ENCODE measurements around the gene UTS2B.

UTS2B gene

DNA sequence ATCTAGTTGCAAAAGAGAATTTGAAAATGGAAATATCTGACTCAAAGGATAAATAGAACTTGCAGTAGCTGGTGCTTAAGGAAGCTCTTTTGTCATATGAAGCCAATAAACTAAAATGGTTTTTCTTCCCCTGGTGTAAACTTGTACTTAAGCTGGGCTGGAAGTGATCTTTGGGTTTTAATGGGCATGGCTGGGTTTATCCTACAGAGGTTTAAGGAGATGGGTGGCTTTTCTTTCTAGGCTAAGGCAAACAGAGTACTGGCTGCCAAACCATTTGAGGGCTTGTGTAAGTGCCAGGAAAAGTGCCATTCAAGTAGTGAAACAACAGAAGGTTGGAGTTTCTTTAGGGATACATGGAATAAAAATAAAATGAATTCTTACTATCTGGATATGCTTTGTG, 12.1 kb upstream of the UTS2B start:
- Histone ChIP-seq H3K27me3 (ENCODE audit: insufficient read depth, low read depth, severe bottlenecking) (no peaks in the 10 kb centered on the region), H3K9me3 (ENCODE audit: severe bottlenecking) (no peaks in the 10 kb centered on the region), H3K27ac (no peak overlapping the region), H3K36me3 (no peaks in the 10 kb centered on the region), H3K4me3 (ENCODE audit: low read depth, low read length) (no peak overlapping the region)
- no peak for DNase-seq
- TF ChIP-seq, protein P1, sequence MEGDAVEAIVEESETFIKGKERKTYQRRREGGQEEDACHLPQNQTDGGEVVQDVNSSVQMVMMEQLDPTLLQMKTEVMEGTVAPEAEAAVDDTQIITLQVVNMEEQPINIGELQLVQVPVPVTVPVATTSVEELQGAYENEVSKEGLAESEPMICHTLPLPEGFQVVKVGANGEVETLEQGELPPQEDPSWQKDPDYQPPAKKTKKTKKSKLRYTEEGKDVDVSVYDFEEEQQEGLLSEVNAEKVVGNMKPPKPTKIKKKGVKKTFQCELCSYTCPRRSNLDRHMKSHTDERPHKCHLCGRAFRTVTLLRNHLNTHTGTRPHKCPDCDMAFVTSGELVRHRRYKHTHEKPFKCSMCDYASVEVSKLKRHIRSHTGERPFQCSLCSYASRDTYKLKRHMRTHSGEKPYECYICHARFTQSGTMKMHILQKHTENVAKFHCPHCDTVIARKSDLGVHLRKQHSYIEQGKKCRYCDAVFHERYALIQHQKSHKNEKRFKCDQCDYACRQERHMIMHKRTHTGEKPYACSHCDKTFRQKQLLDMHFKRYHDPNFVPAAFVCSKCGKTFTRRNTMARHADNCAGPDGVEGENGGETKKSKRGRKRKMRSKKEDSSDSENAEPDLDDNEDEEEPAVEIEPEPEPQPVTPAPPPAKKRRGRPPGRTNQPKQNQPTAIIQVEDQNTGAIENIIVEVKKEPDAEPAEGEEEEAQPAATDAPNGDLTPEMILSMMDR (IDR thresholded peaks at IDR 0.05; ENCODE audit: low read depth, low read length), result no peak

DNA sequence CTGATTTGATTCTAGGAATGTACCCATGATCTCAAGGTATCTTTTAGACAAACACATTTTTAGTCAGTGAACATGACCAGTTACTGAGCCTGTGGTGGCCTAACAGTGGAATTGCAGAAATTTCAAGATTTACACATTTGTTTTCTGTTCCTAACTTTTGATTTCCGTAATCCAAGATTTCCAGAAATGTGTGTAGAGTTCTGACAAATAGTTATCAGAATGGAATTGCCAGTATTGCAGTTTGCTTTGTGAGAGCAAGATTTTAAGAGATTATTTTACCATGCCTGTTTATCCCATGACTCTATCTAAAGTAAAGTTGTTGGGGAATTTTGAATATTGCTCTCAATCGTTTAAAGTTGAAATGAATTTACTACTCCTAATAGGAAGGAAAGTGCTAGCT, 11.7 kb upstream of the UTS2B start:
- no peak for DNase-seq
- H3K27me3 ChIP-seq (ENCODE audit: insufficient read depth, low read depth, severe bottlenecking), result no peaks in the 10 kb centered on the region
- H3K9me3 ChIP-seq (ENCODE audit: severe bottlenecking), result no peaks in the 10 kb centered on the region
- no peak overlapping the region for H3K27ac ChIP-seq
- no peaks in the 10 kb centered on the region for H3K36me3 ChIP-seq
- H3K4me3 ChIP-seq (ENCODE audit: low read depth, low read length), result no peak overlapping the region
- TF ChIP-seq, protein P1 (IDR thresholded peaks at IDR 0.05; ENCODE audit: low read depth, low read length), result no peak

DNA sequence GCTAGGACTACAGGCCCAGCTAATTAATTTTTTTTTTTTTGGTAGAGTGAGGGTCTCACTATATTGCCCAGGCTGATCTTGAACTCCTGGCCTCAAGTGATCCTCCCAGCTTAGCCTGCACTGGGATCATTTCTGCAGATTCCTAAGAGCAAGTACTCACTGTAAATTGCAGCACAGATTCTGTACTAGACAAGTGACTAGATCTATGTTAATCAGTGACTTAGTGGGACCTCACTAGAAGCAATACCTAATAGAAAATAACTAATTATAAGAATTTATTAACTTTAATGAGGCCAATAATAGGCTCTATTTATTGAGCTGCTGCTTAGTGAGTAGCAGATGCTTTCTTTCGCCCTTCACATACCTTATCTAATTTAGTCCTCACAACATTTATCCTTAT, 10.6 kb upstream of the UTS2B start:
- H3K36me3 ChIP-seq, result no peaks in the 10 kb centered on the region
- H3K27me3 ChIP-seq (ENCODE audit: insufficient read depth, low read depth, severe bottlenecking), result no peaks in the 10 kb centered on the region
- no peak overlapping the region for H3K27ac ChIP-seq
- TF ChIP-seq, protein P1 (IDR thresholded peaks at IDR 0.05; ENCODE audit: low read depth, low read length), result no peak
- no peaks in the 10 kb centered on the region for H3K9me3 ChIP-seq (ENCODE audit: severe bottlenecking)
- H3K4me3 ChIP-seq (ENCODE audit: low read depth, low read length), result no peak overlapping the region
- no peak for DNase-seq

DNA sequence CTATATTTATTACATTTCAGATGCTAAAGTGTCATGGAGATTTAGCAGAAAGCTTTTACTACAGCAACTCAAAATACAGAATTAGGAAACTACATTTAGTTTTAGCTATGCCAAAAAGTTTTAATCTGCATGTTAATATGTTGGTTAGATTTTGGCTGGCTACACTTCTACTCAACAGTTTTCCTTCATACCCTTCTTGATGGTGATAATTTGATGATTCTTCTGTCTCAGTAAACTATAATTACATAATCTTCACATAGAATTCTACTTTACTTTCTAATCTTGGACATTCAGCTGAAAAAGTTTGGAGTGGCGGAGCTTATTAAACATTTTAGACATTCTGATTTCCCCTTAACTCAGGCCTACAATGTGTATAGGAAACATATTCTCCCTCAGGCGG, 10.0 kb upstream of the UTS2B start:
- Histone ChIP-seq H3K36me3 (no peaks in the 10 kb centered on the region), H3K9me3 (ENCODE audit: severe bottlenecking) (no peaks in the 10 kb centered on the region), H3K27ac (no peak overlapping the region), H3K4me3 (ENCODE audit: low read depth, low read length) (no peak overlapping the region), H3K27me3 (ENCODE audit: insufficient read depth, low read depth, severe bottlenecking) (no peaks in the 10 kb centered on the region)
- TF ChIP-seq, protein P1 (IDR thresholded peaks at IDR 0.05; ENCODE audit: low read depth, low read length), result no peak
- no peak for DNase-seq

DNA sequence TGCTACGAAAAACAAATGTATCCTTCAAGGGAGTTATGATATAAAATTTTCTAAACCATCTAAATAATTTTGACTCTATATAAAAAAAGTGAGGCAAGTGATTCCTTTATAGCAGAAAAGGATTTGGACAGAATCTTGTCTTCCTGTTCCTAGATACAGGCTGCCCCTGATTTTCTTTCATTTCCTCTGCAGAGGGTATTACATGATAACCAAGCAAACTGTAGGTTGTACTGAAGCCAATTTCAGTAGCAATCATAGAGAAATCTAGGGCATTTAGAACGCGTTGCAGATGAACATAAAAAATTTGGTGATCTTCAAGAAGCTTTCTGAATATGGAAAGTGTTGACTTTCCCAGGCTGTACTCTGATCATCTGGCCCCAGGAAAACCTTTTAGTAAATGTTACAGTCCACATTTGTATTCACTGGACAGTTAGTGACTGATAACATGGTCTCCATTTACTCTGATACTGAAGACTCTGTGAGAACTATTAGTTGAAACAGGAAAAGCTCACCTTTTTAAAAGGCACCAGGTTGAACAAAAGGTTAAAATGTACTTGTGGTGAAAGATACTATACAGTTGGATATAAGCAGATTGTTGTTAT, 9.1 kb upstream of the UTS2B start:
- H3K36me3 ChIP-seq, result no peaks in the 10 kb centered on the region
- H3K9me3 ChIP-seq (ENCODE audit: severe bottlenecking), result no peaks in the 10 kb centered on the region
- no peaks in the 10 kb centered on the region for H3K27me3 ChIP-seq (ENCODE audit: insufficient read depth, low read depth, severe bottlenecking)
- no peak overlapping the region for H3K27ac ChIP-seq
- no peak overlapping the region for H3K4me3 ChIP-seq (ENCODE audit: low read depth, low read length)
- TF ChIP-seq, protein P1 (IDR thresholded peaks at IDR 0.05; ENCODE audit: low read depth, low read length), result no peak
- no peak for DNase-seq

DNA sequence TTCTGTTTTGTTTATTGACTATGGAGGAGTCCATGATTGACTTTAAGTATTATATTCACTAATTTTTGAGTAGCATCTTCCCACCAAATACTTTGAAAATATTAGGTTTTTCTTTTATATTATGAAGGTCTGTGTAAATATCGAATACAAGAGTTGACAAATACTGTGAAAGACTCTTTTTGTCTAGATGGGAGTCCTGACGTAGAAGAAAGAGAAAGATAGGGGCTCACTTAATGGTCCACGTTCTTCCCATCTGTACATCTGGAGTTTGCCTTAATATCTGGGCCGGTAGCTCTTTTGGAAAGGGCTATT, 7.8 kb upstream of the UTS2B start:
- no peak for DNase-seq
- H3K36me3 ChIP-seq, result no peaks in the 10 kb centered on the region
- no peaks in the 10 kb centered on the region for H3K9me3 ChIP-seq (ENCODE audit: severe bottlenecking)
- no peak overlapping the region for H3K27ac ChIP-seq
- no peaks in the 10 kb centered on the region for H3K27me3 ChIP-seq (ENCODE audit: insufficient read depth, low read depth, severe bottlenecking)
- TF ChIP-seq, protein P1 (IDR thresholded peaks at IDR 0.05; ENCODE audit: low read depth, low read length), result no peak
- no peak overlapping the region for H3K4me3 ChIP-seq (ENCODE audit: low read depth, low read length)
